Skeletal muscle tissue (tissue), 5 donors: ENCODE results near the gene APOF. TPM values are rescaled to one million over a fixed set of nuclear protein-coding genes. Genes with fewer than 3 reads are reported as not detected.

ENCODE experiments used
- H3K27ac ChIP-seq: one replicate; pipeline ENCODE4 v1.7.0; 2013; ENCODE audit warnings: mild to moderate bottlenecking, low read depth, low read length, inconsistent platforms
- H3K27me3 ChIP-seq, 3 donors: one replicate each; pipeline ENCODE4 v1.7.0; 2013; ENCODE audit warnings: low read length in 3 of 3; ENCODE audit not compliant: control insufficient read depth in 3 of 3, insufficient read depth in 3 of 3
- H3K36me3 ChIP-seq, 3 donors: one replicate each; pipeline ENCODE4 v1.7.0; 2013; ENCODE audit warnings: low read length in 3 of 3; ENCODE audit not compliant: control insufficient read depth in 3 of 3, insufficient read depth in 3 of 3
- H3K4me1 ChIP-seq, 3 donors: one replicate each; pipeline ENCODE4 v1.7.0; 2013; ENCODE audit warnings: low read length in 3 of 3, mild to moderate bottlenecking in 3 of 3; ENCODE audit not compliant: control insufficient read depth in 3 of 3, insufficient read depth in 3 of 3
- H3K4me3 ChIP-seq, 3 donors: one replicate each; pipeline ENCODE4 v1.7.0; 2013; ENCODE audit warnings: low read length in 3 of 3
- H3K9ac ChIP-seq, 3 donors: one replicate each; pipeline ENCODE4 v1.7.0; 2013; ENCODE audit warnings: low read length in 3 of 3, mild to moderate bottlenecking in 3 of 3, moderate library complexity in 2 of 3, low read depth in 1 of 3
- H3K9me3 ChIP-seq, 3 donors: one replicate each; pipeline ENCODE4 v1.7.0; 2013; ENCODE audit warnings: low read length in 3 of 3; ENCODE audit not compliant: control insufficient read depth in 3 of 3
- small RNA-seq: library from RNA; depleted of rRNA; stranded (forward); fragments of <200 nt; gene quantifications from one replicate; pipeline ENCODE3, GENCODE V24; 2014
- total RNA-seq: library from RNA; depleted of rRNA; stranded (reverse); fragments of >200 nt; gene quantifications from one replicate; pipeline ENCODE4 v1.2.3, GENCODE V29; 2014
- donor health status: Osteomylitis.

The APOF gene
- total RNA-seq, 1 donor from 2014 or later: not detected

DNA sequence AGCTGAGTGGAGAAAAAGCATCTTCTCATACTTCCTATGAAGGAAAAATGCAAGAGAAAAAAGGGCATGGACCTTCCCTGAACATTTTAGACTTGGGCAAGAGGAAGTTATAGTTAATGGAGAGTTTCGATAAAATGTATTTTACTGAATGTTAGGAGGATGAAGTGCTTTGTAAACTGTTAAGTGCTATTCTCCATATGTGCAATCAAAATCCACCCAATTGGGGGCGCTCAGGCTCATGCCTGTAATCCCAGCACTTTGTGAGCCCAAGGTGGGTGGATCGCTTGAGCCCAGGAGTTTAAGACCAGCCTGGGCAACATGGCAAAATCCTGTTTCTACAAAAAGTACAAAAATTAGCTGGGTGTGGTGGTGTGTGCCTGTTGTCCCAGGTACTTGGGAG, 45.0 kb downstream of the APOF start:
- Histone ChIP-seq H3K4me1 (peaks cover 17 to 24% (median 18%) of the 10 kb centered on the region in 3 donors), H3K36me3 (peaks cover 24 to 39% (median 32%) of the 10 kb centered on the region in 3 donors), H3K9ac (no peak overlapping the region), H3K9me3 (no peaks in the 10 kb centered on the region), H3K4me3 (no peak overlapping the region), H3K27ac (no peak overlapping the region), H3K27me3 (no peaks in the 10 kb centered on the region)

DNA sequence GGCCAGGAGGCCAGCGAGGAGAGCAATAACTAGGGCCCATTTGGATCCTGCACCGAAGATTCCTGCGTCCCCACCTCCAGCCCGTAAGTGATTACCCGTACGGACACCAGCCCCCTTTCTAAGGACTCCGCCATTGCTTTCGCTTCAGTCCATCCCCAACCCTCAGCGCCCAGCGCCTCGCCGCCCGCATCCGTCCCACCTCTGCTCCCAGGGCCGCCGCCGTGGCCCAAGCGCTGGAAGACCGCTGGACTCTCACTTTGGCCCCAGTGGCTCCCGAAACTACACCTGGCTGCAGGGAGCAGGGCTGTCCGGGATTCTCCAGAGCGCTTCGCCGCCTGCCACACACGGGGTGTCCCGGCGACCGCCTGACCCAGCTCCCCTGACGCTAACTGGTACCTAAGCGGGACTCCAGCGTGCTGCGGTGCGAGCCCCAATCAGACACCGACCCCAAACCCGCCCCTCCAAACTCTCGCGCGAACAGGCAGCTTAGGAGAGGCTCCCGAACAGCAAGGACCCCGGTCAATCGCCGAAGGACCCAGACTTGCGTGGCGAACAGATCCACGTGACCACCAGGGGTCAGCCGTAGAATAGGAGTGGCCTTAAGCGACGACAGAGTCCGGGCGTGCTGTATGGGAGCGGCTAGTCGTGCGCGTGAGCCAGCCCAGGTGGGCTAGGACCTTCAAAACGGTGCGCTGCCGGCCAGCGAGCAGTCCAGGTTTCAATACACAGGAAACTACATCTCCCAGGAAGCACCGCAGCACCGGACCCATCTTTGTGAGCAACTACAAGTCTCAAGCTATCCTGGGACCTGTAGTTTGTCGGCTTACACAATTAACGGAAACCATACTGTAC, 46.8 kb downstream of the APOF start, which contains the start of gene CNPY2:
Gene CNPY2 (minus strand): TSS at position 367 of the 852 bp plus-strand sequence. CDS start 771 bp downstream, outside the sequence.
- Histone ChIP-seq H3K27me3 (no peaks in the 10 kb centered on the region), H3K36me3 (peaks cover 25 to 34% (median 27%) of the 10 kb centered on the region in 3 donors), H3K27ac (peak within 1 kb of the TSS; percentile 97), H3K4me1 (peaks cover 17 to 24% (median 18%) of the 10 kb centered on the region in 3 donors), H3K9me3 (no peaks in the 10 kb centered on the region), H3K9ac (peak within 1 kb of the TSS; percentile 95 to 99 (median 98)), H3K4me3 (peak within 1 kb of the TSS; percentile 97 to 100 (median 100))

DNA sequence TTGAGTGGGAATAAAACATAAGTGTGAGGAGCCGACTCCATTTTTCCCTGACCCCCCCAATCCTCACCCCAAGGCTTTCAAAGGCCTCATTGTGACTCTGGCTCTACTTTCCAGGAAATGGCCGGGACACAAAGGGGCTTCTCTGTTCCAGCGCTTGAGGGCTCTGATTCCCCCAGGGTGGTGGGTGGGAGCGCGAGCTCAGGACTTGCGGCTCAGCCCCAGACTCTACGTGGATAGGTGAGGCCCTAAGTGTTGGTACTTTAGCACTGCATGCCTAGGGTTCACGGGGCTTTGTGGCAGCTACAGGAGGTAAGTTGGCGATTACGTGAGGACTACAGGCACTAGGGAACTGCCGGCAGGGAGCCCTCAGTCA, 47.4 kb downstream of the APOF start:
- Histone ChIP-seq H3K27me3 (no peaks in the 10 kb centered on the region), H3K4me3 (peak overlapping the region; percentile 97 to 100 (median 100)), H3K9ac (peak overlapping the region; percentile 95 to 99 (median 98)), H3K9me3 (no peaks in the 10 kb centered on the region), H3K4me1 (peaks cover 17 to 24% (median 18%) of the 10 kb centered on the region in 3 donors), H3K27ac (peak overlapping the region; percentile 97), H3K36me3 (peaks cover 27 to 41% (median 31%) of the 10 kb centered on the region in 3 donors)

DNA sequence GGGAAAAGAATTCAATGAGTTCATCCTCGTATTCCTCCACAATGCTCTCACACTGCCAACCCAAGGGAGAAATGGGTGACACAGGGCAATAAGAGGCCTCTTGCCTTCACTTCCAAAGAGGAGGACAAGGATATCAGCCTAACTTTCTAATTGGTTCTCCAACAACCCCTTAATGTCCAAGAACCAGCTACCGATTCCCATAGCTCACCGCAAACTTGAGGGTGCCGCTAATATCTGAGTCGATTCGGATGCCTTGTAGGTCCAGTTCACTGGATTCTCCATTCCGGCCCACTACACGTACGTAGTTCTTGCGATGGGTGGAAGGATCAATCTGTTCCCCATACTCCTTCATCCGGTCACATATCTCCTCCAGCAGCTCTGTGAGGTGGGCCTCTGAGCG, 51.7 kb downstream of the APOF start:
- Histone ChIP-seq H3K27ac (no peak overlapping the region), H3K4me1 (peaks cover 10 to 16% (median 10%) of the 10 kb centered on the region in 3 donors), H3K27me3 (no peaks in the 10 kb centered on the region), H3K9me3 (no peaks in the 10 kb centered on the region), H3K36me3 (peaks cover 26 to 38% (median 28%) of the 10 kb centered on the region in 3 donors), H3K4me3 (no peak overlapping the region), H3K9ac (no peak overlapping the region)

Small RNA genes lying within 50 kb of the gene (small RNA-seq; reads per million reads assigned to genes)
- not detected for gene RNU7-40P

Other genes with a start within 250 kb of the APOF start
- gene RPL41, start 246.2 kb downstream of the APOF start, total RNA-seq: 4,392 TPM
- 5.7 TPM for gene ZC3H10, start 244.6 kb downstream of the APOF start, total RNA-seq
- 149 TPM for gene ESYT1, start 234.6 kb downstream of the APOF start, total RNA-seq
- gene MYL6B, start 210.3 kb downstream of the APOF start, total RNA-seq: 451 TPM
- gene MYL6, start 204.5 kb downstream of the APOF start, total RNA-seq: 859 TPM
- 43.8 TPM for gene SMARCC2, start 173.4 kb downstream of the APOF start, total RNA-seq
- gene RNF41, start 140.9 kb downstream of the APOF start, total RNA-seq: 30.8 TPM
- gene NABP2, start 138.5 kb downstream of the APOF start, total RNA-seq: 14.1 TPM
- not detected for gene SLC39A5, start 132.8 kb downstream of the APOF start, total RNA-seq
- 6.8 TPM for gene ANKRD52, start 104.5 kb downstream of the APOF start, total RNA-seq
- gene COQ10A, start 95.9 kb downstream of the APOF start, total RNA-seq: 12.0 TPM
- 137 TPM for gene CS, start 62.5 kb downstream of the APOF start, total RNA-seq
- 25.1 TPM for gene CNPY2, start 46.9 kb downstream of the APOF start, total RNA-seq
- gene PAN2, start 28.9 kb downstream of the APOF start, total RNA-seq: 19.3 TPM
- gene IL23A, start 24.0 kb downstream of the APOF start, total RNA-seq: not detected
- 85.6 TPM for gene STAT2, start 2.8 kb downstream of the APOF start, total RNA-seq
- 5.2 TPM for gene TIMELESS, start 86.6 kb upstream of the APOF start, total RNA-seq
- not detected for gene MIP, start 91.8 kb upstream of the APOF start, total RNA-seq
- gene SPRYD4, start 105.7 kb upstream of the APOF start, total RNA-seq: 2.1 TPM
- not detected for gene GLS2, start 125.3 kb upstream of the APOF start, total RNA-seq
- gene RBMS2, start 159.0 kb upstream of the APOF start, total RNA-seq: 12.5 TPM